HG03064 (cell line): ENCODE results near the gene SNX13.

Experiments
- ATAC-seq: cut with Tn5 transposase; IDR thresholded peaks from one replicate; pipeline ENCODE4 v1.9.1; 2021; ENCODE audit warnings: low read depth; ENCODE audit not compliant: unreplicated experiment

Gene SNX13, protein sequence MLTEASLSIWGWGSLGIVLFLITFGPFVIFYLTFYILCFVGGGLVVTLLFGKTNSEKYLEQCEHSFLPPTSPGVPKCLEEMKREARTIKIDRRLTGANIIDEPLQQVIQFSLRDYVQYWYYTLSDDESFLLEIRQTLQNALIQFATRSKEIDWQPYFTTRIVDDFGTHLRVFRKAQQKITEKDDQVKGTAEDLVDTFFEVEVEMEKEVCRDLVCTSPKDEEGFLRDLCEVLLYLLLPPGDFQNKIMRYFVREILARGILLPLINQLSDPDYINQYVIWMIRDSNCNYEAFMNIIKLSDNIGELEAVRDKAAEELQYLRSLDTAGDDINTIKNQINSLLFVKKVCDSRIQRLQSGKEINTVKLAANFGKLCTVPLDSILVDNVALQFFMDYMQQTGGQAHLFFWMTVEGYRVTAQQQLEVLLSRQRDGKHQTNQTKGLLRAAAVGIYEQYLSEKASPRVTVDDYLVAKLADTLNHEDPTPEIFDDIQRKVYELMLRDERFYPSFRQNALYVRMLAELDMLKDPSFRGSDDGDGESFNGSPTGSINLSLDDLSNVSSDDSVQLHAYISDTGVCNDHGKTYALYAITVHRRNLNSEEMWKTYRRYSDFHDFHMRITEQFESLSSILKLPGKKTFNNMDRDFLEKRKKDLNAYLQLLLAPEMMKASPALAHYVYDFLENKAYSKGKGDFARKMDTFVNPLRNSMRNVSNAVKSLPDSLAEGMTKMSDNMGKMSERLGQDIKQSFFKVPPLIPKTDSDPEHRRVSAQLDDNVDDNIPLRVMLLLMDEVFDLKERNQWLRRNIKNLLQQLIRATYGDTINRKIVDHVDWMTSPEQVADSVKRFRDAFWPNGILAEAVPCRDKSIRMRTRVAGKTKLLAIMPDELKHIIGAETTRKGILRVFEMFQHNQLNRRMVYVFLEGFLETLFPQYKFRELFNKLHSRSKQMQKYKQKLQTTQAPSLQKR

DNA sequence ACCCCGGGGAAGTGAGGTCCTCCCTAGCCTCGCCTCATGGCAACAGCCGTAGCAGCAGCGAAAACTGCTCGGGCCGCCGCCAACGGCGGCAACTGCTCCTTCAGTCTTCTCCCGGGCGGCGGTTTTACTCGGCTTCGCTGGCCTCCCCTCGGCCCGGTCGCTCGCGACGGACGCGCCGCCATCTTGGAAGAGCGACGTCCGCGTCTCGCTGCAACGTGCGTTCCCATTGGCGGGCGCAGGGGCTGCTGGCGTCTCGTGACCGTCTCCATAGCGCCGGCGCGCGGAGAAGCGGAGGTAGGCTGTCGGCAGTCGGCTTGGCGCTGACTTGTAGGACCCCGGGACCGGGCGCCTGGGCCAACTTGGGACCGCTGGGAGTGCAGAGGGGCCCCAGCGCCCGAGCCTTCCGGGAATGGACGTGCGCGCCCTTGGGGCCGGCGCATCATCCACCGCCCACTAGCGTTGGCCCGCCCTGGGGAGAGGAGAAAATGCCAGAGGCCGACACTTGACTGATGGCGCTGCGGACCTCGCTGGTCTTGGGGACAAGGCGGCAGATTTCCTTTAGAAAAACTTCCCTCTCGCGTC is at the start of gene SNX13:
Gene SNX13, minus strand, starts transcription at position 193 of the 582 bp plus-strand sequence. CDS start 199 bp downstream, outside the sequence.
- peak; percentile 93 for ATAC-seq

DNA sequence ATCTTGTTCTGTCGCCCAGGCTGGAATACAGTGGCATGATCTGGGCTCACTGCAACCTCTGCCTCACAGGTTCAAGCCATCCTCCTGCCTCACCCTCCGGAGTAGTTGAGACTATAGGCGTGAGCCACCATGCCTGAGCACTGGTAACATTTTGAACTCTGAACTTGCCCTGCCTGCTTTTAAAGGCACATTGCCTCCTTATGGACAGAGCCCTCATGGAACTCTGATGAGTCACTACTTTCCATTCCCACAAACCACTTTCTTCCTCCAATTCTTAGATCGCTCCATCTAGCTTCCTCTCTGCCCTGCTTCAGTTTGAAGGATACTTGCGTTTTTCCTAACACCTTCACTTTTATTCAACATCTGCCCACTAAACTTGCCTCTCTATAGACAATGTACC is 49.3 kb upstream of the SNX13 start:
- ATAC-seq: no peak

DNA sequence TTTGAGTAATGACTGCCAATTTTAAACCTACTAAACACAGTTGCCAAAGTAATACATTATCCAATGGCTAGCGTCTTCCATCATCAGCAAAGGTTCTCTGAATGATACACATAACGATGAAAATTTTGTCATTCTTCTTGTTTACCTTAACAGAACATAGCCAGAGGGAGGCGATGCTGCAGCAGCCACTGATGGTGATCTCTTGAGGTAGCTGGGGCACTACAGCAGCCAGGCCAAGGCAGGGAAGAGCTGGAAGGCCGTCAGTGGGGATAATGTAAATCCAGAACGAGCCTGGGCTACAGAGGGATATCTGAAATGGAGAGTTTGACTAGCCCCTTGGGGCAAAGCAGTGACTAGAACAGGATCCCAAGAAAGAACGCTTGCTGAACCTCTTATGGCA is 48.6 kb upstream of the SNX13 start:
- no peak for ATAC-seq

DNA sequence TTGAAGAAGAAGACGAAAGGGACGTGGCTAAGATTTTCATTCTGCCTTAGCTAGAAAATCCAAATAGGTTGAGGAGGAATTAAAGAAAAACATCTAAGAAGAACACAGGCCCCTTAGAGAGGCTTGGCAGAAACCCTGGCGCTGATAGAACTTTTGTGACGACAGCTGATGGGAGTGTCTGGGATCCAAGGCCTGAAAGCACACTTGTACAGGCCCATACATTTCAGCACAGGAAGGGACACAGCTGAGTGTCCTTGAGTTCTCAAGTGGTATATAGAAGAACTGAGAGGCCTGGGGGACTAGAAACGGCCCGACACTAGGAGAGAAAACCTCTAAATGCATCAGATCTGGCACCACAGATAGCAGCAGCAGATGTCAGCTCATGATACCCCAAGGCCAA is 47.8 kb upstream of the SNX13 start:
- no peak for ATAC-seq

DNA sequence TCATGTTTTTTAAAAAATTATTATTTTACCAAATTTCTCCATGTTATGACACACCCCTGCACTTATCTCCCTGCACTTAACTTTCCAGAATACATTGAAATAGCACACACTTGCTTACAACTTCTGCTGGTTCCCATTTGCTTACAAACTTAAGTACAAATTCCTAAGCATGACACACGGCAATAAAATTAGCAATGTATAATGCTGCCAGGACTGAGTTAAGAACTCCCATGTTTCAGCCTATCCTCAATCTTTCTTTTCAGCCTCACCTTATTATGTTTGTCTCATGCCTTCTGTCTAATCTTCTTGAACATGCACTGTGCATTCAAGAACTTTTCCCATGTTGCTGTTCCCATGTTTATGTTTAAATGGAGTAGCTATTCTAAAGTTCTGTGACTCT is 46.6 kb upstream of the SNX13 start:
- ATAC-seq: no peak

DNA sequence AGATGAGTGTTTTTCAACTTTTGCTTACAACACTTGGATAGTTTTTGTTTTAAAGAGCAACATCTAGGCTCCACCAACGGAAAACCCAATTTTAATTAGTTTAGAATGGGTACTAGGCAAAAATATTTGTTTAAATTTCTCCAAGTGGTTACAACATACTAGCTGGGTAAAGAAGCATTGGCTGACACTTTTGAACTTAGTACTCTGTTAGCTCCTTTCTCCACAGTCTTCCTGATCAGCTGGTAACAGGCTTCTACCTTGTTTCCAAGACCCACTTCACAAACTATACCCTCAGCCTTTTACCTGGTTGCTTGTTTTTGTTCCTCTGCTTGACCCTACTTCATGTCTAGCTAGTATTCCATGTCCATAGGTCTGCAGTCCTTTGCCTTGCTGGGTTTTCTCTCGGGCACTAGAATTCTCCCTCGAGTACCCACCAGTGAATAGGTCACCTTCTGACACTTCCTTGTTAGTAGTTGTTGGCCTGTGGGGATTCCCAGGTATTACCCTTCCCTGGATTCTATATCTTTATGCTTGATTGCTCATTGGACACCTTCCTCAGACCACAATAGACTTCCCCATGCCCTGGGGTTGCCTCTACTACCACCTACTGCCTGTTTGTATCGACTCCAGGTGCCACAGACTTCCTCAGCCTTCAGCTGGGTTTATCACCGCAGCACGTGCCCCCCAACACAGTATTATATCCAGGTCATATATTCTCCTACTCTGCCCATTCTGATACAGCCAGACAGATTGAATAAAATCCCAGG is 45.4 kb upstream of the SNX13 start:
- no peak for ATAC-seq

DNA sequence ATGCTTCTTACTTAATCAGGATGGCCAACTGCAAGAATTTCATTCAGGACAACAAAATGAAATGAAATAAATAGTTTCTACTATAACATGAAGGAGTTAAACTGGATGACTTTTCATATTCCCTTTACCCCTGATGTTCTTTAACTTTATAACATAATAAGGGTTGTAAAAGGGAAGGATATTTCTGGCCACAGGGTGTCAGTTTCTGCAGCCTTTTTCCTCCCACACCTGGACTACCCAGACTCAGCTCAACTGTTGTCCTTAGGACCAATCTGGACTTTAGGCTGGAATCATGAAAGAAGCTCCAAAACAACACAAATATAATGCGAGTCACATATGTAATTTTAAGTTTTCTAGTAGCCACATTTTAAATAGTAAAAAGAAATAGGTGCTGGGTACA is 44.0 kb upstream of the SNX13 start:
- ATAC-seq: no peak

DNA sequence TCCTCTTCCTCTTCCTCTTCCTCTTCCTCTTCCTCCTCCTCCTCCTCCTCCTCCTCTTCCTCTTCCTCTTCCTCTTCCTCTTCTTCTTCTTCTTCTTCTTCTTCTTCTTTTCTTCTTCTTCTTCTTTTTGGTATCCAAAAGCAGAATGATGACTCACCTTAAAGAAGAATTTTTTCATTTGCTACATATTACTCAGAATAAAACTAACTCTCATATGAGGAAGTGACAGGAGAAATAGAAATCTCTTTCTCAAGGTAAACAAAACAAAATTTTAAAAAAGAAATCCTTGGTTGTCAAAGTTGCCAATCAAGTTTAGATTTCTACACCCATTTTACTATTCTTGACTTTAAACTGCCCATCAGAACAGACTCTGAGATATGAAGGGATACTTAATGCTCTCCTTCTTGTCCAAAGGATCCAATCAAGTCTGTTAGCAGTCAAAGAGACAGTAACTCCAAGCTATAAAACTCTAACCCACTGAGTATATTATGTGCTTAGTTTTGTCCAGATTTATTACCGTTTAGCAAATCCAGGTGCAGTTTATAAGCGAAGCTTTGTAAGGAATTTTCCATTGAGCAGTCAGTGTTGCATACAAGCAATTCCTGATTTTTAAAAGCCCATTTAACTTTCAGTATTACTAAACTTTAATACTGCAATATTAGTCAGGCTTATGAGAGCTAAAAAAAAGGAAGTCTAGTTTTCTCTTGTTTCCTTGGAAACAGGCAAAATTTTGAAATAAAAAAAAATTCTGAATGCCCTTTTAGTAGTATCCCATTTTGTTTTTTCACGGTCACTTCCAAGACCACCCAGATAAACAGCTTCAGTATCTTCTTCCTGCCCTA is 43.1 kb upstream of the SNX13 start:
- no peak for ATAC-seq

DNA sequence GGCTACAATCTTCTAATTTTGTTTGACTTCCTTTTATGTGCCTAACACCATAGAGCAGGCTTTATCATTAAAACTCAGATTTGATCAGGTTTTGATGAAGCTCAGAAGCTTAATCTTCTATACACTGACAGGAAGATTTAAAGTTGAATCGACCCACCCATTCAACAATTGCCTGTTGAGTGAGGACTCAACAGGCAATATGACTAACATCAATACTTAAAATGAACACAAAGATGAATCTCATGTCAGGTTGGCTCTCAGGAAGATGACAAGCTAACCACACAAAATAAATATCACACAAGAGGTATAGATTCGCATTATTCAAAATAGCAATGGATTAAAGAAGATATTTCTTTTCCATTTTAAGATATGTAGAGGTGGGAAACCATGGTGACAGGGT is 36.7 kb upstream of the SNX13 start:
- no peak for ATAC-seq

DNA sequence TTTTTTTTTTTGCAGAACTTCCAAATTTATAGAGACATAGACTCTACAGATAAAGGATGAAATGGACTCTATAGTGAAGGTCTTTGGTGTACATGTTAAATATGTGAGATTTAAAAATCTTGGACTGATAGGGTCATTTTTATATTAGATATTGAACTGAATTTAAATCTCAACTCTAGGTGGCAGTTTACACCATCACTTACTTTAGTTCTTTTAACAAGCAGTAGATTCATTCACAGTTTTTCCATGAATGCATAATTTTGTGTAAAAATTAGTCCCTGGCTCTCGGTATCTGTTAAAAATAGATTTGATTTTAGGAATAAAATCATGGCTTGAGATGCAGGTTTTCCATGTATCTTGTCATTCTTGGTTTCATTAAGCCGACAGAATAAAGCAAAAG is 31.1 kb upstream of the SNX13 start:
- ATAC-seq: no peak

DNA sequence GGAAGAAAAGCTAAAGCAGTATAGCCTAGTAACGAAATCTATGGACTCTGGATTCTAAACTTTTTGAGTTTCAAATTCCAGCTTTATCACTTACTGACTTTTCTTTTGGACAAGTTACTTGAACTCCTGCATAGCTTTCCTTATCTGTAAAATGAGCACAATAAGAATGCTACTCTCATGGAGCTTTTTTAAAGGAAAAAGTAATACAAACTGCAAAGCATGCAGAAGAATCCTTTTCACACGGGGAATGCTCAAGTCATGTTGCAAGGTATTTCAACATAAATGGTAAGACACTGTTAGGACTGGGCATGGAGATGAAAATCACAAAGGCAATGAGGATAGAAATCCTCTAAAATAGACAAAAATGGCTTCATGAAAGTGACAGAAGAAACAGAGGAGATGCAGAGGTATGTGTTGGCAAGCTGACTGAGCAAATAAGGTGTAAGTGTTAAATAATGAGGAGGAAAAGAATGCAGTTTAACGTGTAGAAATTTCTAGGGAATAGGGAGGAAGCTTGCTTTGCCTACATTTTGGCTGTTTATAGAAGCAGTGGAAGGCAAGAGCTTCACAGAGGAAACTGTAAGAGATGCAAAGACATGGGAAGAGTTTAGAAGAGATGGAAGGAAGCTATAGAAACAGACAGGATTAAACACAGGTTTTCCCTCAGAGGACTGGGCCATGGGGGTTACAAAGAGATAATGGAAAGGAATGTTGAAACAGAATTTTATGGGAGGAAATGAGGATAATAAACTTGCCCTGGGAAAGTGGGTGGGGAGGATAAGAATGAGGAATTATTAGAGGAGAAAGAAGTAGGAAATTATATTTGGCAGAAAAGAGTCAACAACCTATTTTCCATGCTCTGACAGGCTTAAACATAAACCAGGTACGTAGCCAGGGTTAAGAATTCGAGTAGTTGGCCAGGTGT is 28.8 kb upstream of the SNX13 start:
- no peak for ATAC-seq

DNA sequence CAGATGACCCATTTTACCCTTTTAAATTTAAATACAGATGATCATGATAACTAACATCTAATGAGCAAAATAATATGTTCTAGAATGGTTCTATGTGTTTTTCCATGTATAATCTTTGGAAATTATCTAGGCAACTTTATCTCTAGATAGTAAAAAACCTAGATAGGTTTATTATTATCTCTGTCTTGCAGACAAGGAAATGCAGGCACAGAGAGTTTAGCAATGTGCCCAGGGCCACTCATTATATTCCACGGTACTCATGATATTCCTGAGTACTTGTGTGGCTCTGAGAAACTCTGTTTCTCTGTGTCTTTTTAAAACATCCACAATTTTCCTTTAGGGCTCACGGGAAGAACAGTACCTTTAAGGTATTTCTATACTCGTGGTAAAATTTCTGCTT is 26.4 kb upstream of the SNX13 start:
- no peak for ATAC-seq

DNA sequence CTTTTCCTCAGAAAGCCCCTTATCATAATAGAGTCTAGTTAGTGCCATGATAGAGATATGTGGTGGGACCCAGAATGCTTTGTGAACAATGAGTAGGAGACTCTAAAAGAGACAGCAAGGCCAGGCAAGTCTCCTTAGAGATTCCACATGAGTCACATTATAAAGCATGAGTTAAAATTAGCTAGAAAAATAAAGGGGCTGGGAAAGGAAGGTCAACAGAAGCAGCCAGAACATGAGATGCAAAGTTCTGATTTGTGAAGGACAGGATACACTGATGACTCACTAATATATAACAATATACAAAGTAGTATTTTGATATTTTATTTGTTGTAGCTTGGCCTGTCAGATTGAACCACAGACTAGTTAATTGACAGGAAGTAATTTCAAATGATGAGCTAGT is 25.3 kb upstream of the SNX13 start:
- no peak for ATAC-seq

DNA sequence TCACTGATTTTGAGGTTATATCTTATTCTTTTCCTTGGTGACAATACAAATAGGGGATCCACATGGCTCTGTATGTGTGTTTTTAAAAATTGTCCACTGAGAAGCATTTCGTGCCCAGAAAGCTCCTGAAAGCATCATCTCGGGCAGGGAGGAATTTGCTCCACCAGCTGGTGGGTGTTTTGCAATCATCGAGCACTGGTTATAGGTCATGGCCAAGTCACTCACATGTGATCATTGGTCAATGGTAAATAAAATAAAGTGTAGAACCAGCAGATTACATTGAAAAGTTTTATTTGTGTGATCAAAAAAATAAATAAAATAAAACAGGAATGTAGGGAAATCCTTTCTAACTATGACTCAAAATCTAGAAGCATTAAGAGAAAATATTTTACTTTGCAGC is 23.0 kb upstream of the SNX13 start:
- no peak for ATAC-seq

DNA sequence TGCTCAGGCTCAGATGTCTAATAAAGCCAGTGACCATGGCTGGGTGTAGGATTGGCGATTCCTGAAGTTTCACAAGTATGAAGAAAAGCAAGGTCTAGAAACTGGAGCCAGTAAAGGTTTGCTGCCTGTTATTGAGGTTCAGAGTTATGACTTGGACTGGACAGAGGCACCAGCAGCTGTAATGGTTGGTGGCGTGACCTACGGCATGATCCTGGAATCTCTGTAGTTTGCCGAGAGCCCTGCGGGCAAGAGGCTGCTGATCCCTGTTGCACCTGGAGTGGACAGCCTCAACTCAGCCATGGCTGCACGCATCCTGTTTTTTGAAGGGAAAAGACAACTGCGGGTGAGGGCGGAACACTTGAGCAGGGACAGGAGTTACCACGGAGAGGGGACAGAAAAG is 22.4 kb upstream of the SNX13 start:
- no peak for ATAC-seq

DNA sequence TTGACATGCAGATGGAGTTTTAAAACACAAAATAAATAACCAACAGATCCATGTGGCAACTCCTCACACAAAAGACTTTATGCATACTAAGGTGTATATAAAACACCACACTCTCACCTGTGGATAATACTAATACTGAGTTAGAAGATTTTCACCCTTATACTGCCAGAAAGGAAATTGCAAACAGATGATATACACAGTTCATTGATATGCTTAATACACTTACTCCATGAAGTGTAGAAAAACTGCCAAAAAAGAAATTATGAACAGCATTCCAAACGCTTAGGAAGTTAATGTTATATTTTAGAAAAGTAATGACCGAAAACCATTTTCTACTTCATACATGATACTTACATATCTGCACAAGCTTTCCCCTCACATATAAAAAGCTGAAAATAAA is 17.6 kb upstream of the SNX13 start:
- no peak for ATAC-seq

DNA sequence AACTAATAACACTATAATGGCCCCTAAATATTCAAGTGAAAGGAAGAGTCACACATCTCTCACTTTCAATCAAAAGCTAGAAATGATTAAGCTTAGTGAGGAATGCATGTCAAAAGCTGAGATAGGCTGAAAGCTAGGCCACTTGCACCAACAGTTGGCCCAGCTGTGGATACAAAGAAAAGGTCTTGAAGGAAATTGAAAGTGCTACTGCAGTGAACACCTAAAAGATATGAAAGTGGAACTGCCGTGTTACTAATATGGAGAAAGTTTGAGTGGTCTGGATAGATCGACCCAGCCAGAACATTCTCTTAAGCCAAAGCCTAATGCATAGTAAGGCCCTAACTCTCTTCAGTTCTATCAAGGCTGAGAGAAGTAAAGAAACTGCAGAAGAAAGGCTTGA is 12.1 kb upstream of the SNX13 start:
- ATAC-seq: peak; percentile 100

DNA sequence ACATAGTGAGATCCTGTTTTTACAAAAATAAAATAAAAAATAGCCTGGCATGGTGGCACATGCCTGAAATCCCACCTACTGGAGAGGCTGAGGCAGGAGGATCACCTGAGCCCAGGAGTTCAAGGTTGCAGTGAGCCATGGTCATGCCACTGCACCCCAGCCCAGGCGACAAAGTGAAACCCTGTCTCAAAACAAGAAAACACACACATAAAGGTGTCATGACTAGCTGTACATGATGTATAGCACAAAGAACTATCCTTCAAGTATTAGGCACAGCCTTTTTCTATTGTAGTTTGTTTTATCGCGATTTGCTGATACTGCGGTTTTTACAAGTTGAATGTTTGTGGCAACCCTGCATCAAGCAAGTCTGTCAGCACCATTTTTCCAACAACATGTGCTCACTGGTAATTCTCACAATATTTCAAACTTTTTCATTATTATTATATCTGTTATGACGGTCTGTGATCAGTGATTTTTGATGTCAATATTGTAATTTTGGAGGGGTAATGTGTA is 11.5 kb upstream of the SNX13 start:
- no peak for ATAC-seq
